Testis (tissue), 2 donors: ENCODE data around the gene EML2.

Experiments
- POLR2A ChIP-seq: fragments of 450-650 bp; IDR thresholded peaks from one replicate; pipeline ENCODE4 v1.6.1; 2017; ENCODE audit warnings: antibody characterized with exemption, mild to moderate bottlenecking, moderate library complexity
- TF ChIP-seq, protein P1 (sequence below), 3 experiments: fragments of 450-650 bp in 2 of 3; fragments of 200-600 bp in 1 of 3; sonication (generic) in 1 of 3; IDR thresholded peaks; one replicate each; pipeline ENCODE4 v1.5.1; 2016 to 2019; ENCODE audit warnings: antibody characterized with exemption in 3 of 3, mild to moderate bottlenecking in 2 of 3, moderate library complexity in 1 of 3

DNA sequence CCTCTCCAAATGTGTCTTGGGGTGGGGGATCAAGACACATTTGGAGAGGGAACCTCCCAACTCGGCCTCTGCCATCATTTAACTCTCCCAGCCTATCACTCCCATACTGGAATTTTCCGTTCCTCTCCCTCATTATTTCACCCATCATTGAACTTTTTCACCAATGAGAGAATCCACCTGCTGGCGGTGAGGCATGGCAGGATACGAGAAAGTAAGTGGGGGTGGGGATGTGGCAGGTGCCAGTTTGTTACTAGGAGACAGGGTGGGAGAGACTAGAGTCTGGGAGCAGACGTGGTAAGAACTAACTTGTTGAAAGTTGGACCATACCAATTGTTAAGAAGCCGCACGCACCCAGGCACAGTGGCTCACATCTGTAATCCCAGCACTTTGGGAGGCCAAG is 35.7 kb upstream of the EML2 start:
- TF ChIP-seq POLR2A, result no peak
- TF ChIP-seq, protein P1, sequence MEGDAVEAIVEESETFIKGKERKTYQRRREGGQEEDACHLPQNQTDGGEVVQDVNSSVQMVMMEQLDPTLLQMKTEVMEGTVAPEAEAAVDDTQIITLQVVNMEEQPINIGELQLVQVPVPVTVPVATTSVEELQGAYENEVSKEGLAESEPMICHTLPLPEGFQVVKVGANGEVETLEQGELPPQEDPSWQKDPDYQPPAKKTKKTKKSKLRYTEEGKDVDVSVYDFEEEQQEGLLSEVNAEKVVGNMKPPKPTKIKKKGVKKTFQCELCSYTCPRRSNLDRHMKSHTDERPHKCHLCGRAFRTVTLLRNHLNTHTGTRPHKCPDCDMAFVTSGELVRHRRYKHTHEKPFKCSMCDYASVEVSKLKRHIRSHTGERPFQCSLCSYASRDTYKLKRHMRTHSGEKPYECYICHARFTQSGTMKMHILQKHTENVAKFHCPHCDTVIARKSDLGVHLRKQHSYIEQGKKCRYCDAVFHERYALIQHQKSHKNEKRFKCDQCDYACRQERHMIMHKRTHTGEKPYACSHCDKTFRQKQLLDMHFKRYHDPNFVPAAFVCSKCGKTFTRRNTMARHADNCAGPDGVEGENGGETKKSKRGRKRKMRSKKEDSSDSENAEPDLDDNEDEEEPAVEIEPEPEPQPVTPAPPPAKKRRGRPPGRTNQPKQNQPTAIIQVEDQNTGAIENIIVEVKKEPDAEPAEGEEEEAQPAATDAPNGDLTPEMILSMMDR (IDR thresholded peaks at IDR 0.05), result no peak
